H1 (cell line): Measurements from ENCODE around the gene DDX4.

Experiments used
- CHD2 ChIP-seq: IDR thresholded peaks from 2 replicates; pipeline ENCODE4 v1.6.1; 2012; ENCODE audit warnings: low read length, improper control_type of control experiment
- CTCF ChIP-seq, 3 experiments: IDR thresholded peaks; 1 replicate in 2 of 3; 2 replicates in 1 of 3; pipeline versions ENCODE4 v1.5.1 to v1.6.1; 2011; ENCODE audit warnings: low read length in 3 of 3, mild to moderate bottlenecking in 3 of 3, inconsistent platforms in 2 of 3, low read depth in 1 of 3, moderate library complexity in 1 of 3; ENCODE audit not compliant: insufficient read depth in 1 of 3; ENCODE audit errors: control extremely low read depth in 1 of 3
- JUND ChIP-seq: IDR thresholded peaks from 2 replicates; pipeline ENCODE4 v1.6.1; 2011; ENCODE audit warnings: mild to moderate bottlenecking, improper control_type of control experiment, low read length
- MAX ChIP-seq: IDR thresholded peaks from 2 replicates; pipeline ENCODE4 v1.6.1; 2012; ENCODE audit warnings: inconsistent platforms
- YY1 ChIP-seq: IDR thresholded peaks from 2 replicates; pipeline ENCODE4 v1.6.1; 2011; ENCODE audit warnings: low read depth, mild to moderate bottlenecking, low read length

GRCh38 chr5:55758714-55759113, 20.9 kb downstream of the DDX4 start:
- TF ChIP-seq CTCF (IDR thresholded peaks at IDR 0.05; ENCODE audit: control extremely low read depth in 1 of 3, insufficient read depth in 1 of 3, low read depth in 1 of 3, low read length in 3 of 3) (no peak), MAX (no peak), JUND (no peak), YY1 (no peak), CHD2 (no peak)
